GM23338 (cell line): ENCODE measurements around the gene WDR38. TPM values are rescaled to one million over a fixed set of nuclear protein-coding genes. Genes with fewer than 3 reads are reported as not detected.

Experiments
- ATAC-seq: fragments of 200-7000 bp; cut with Tn5 transposase; 3 replicates; pipeline ENCODE4 v1.9.1; 2020
- DNase-seq: peaks from one replicate; pipeline ENCODE4 v3.0.0-alpha.2; 2015; ENCODE audit warnings: low spot score
- H2AFZ ChIP-seq: fragments of 200-600 bp; sonication (generic); 2 replicates; pipeline ENCODE4 v1.8.0; 2016; ENCODE audit warnings: antibody characterized with exemption, mild to moderate bottlenecking, moderate library complexity
- H3F3A ChIP-seq: fragments of 200-600 bp; sonication (generic); replicated peaks from 2 replicates; pipeline ENCODE4 v1.8.0; 2017; ENCODE audit warnings: antibody characterized with exemption, mixed run types, low read depth
- H3K27ac ChIP-seq: fragments of 200-600 bp; sonication (generic); 2 replicates; pipeline ENCODE4 v1.6.1; 2016; ENCODE audit warnings: low read depth
- H3K27me3 ChIP-seq: fragments of 200-600 bp; sonication (generic); 2 replicates; pipeline ENCODE4 v1.8.0; 2016; ENCODE audit warnings: mild to moderate bottlenecking, mixed run types, moderate library complexity; ENCODE audit not compliant: insufficient read depth
- H3K36me3 ChIP-seq: fragments of 200-600 bp; sonication (generic); 2 replicates; pipeline ENCODE4 v1.8.0; 2016; ENCODE audit warnings: mild to moderate bottlenecking; ENCODE audit not compliant: insufficient read depth
- H3K4me1 ChIP-seq: fragments of 200-600 bp; sonication (generic); 2 replicates; pipeline ENCODE4 v1.8.0; 2016; ENCODE audit warnings: mild to moderate bottlenecking, moderate library complexity; ENCODE audit not compliant: insufficient read depth
- H3K4me2 ChIP-seq: fragments of 200-600 bp; sonication (generic); 2 replicates; pipeline ENCODE4 v1.7.1; 2017; ENCODE audit warnings: mixed run types
- H3K4me3 ChIP-seq: fragments of 200-600 bp; sonication (generic); 2 replicates; pipeline ENCODE4 v1.6.1; 2016; ENCODE audit warnings: mixed run types
- H3K79me2 ChIP-seq: fragments of 200-600 bp; sonication (generic); replicated peaks from 2 replicates; pipeline ENCODE4 v1.8.0; 2017; ENCODE audit warnings: mild to moderate bottlenecking; ENCODE audit not compliant: insufficient read depth
- H3K9me2 ChIP-seq: fragments of 200-600 bp; sonication (generic); 2 replicates; pipeline ENCODE4 v1.8.0; 2017; ENCODE audit not compliant: insufficient read depth
- H4K20me1 ChIP-seq: fragments of 200-600 bp; sonication (generic); replicated peaks from 2 replicates; pipeline ENCODE4 v1.8.0; 2017; ENCODE audit warnings: mild to moderate bottlenecking; ENCODE audit not compliant: insufficient read depth
- H3K27ac Mint-ChIP-seq: 2 replicates; pipeline ENCODE4 v1.8.0; 2020; ENCODE audit warnings: inconsistent platforms, mild to moderate bottlenecking, moderate library complexity, mixed read lengths
- H3K27me3 Mint-ChIP-seq: 3 replicates; pipeline ENCODE4 v1.8.0; 2022; ENCODE audit warnings: low read depth, mild to moderate bottlenecking, moderate library complexity, mixed read lengths, inconsistent platforms; ENCODE audit not compliant: insufficient read depth, poor library complexity
- H3K36me3 Mint-ChIP-seq: 3 replicates; pipeline ENCODE4 v1.8.0; 2021; ENCODE audit warnings: low read depth, mild to moderate bottlenecking, inconsistent platforms, moderate library complexity, mixed read lengths
- H3K4me1 Mint-ChIP-seq: 3 replicates; pipeline ENCODE4 v1.8.0; 2020; ENCODE audit warnings: mild to moderate bottlenecking, inconsistent platforms, mixed read lengths
- H3K4me3 Mint-ChIP-seq: 3 replicates; pipeline ENCODE4 v1.8.0; 2021; ENCODE audit warnings: moderate library complexity, mild to moderate bottlenecking, inconsistent platforms, mixed read lengths
- H3K9me3 Mint-ChIP-seq: 3 replicates; pipeline ENCODE4 v1.8.0; 2020; ENCODE audit warnings: moderate library complexity, mild to moderate bottlenecking, inconsistent platforms, mixed read lengths
- CREB1 ChIP-seq: fragments of 250-450 bp; sonication (Bioruptor Pico); IDR thresholded peaks from 2 replicates; pipeline ENCODE4 v1.5.0; 2020; ENCODE audit warnings: low read depth, mild to moderate bottlenecking, moderate library complexity
- CTCF ChIP-seq, 2 experiments: fragments of 200-600 bp in 1 of 2; sonication (generic) in 1 of 2; conservative IDR thresholded peaks; 2 replicates each; pipeline versions ENCODE4 v1.5.1 to v1.6.1; 2016 to 2017; ENCODE audit warnings: antibody characterized with exemption in 2 of 2, low read depth in 2 of 2, mild to moderate bottlenecking in 2 of 2, moderate library complexity in 1 of 2
- ETS1 ChIP-seq: IDR thresholded peaks from 2 replicates; pipeline ENCODE4 v1.6.1; 2016; ENCODE audit warnings: antibody characterized with exemption
- EZH2 ChIP-seq: fragments of 200-600 bp; sonication (generic); IDR thresholded peaks from one replicate; pipeline ENCODE4 v1.8.0; 2017; ENCODE audit warnings: antibody characterized with exemption, mild to moderate bottlenecking, low read depth; ENCODE audit not compliant: unreplicated experiment
- EZH2phosphoT487 ChIP-seq: fragments of 200-600 bp; sonication (generic); IDR thresholded peaks from one replicate; pipeline ENCODE4 v1.8.1; 2018; ENCODE audit warnings: antibody characterized with exemption; ENCODE audit not compliant: unreplicated experiment
- JUNB ChIP-seq: IDR thresholded peaks from one replicate; pipeline ENCODE4 v1.6.1; 2016; ENCODE audit warnings: antibody characterized with exemption; ENCODE audit not compliant: unreplicated experiment
- NANOG ChIP-seq: IDR thresholded peaks from 2 replicates; pipeline ENCODE4 v1.6.1; 2016; ENCODE audit warnings: antibody characterized with exemption, borderline replicate concordance
- POLR2AphosphoS5 ChIP-seq: IDR thresholded peaks from 2 replicates; pipeline ENCODE4 v1.6.1; 2016; ENCODE audit warnings: antibody characterized with exemption, low read depth
- REST ChIP-seq: IDR thresholded peaks from one replicate; pipeline ENCODE4 v1.6.1; 2018; ENCODE audit warnings: antibody characterized with exemption; ENCODE audit not compliant: unreplicated experiment
- ZNF114 ChIP-seq: fragments of 250-450 bp; sonication (Bioruptor Pico); IDR thresholded peaks from 2 replicates; pipeline ENCODE4 v1.5.0; 2020; ENCODE audit warnings: mild to moderate bottlenecking, moderate library complexity
- ZNF331 ChIP-seq: fragments of 250-450 bp; sonication (Bioruptor Pico); IDR thresholded peaks from 2 replicates; pipeline ENCODE4 v1.5.0; 2020; ENCODE audit warnings: low read depth, mild to moderate bottlenecking, moderate library complexity
- polyA plus RNA-seq: library from polyadenylated mRNA; unstranded; fragments of >200 nt; fragmentation: Nextera tagmentation; extraction: Ambion mirVana; gene quantifications from 2 replicates; pipeline ENCODE4 v1.2.1, GENCODE V29; 2016
- total RNA-seq: library from RNA; depleted of rRNA; stranded (reverse); fragments of >200 nt; shearing (Covaris generic); gene quantifications from 2 replicates; pipeline ENCODE4 v1.2.3, GENCODE V29; 2014

The WDR38 gene
- total and polyA plus RNA-seq, 2 experiments from 2014 or later, result not detected

GRCh38 chr9:124812441-124812876 is 40.8 kb upstream of the WDR38 start:
- Histone ChIP-seq H3K27me3 (no peaks in the 10 kb centered on the region), H3K4me1 (peaks cover 14% of the 10 kb centered on the region), H3K79me2 (no peaks in the 10 kb centered on the region), H3K4me2 (no peak overlapping the region), H2AFZ (no peak overlapping the region), H3K36me3 (no peaks in the 10 kb centered on the region), H3K27ac (no peak overlapping the region), H4K20me1 (no peaks in the 10 kb centered on the region), H3F3A (0 out of 2 replicates have a peak, but pooled peaks cover 4% of the 10 kb centered on the region), H3K4me3 (no peak overlapping the region), H3K9me2 (no peaks in the 10 kb centered on the region)
- H3K4me3 Mint-ChIP-seq, result no peak overlapping the region
- peaks cover 34% of the 10 kb centered on the region for H3K4me1 Mint-ChIP-seq
- no peak overlapping the region for H3K27ac Mint-ChIP-seq
- DNase-seq (no peak), ATAC-seq (no peak; the same call in 2 of the 3 replicates)
- TF ChIP-seq ZNF331 (CRISPR knock-in tag) (no peak), EZH2phosphoT487 (no peak), CTCF (conservative IDR thresholded peaks at IDR 0.05; ENCODE audit: low read depth in 2 of 2) (no peak), EZH2 (no peak), ETS1 (no peak), ZNF114 (CRISPR knock-in tag) (no peak), JUNB (no peak)
- no peaks in the 10 kb centered on the region; the same call in 2 of the 3 replicates for H3K36me3 Mint-ChIP-seq
- H3K27me3 Mint-ChIP-seq, result peaks cover 12% of the 10 kb centered on the region
- H3K9me3 Mint-ChIP-seq, result no peaks in the 10 kb centered on the region

GRCh38 chr9:124813041-124813440 is 40.2 kb upstream of the WDR38 start:
- no peaks in the 10 kb centered on the region for H3K79me2 ChIP-seq
- no peak overlapping the region for H3K27ac ChIP-seq
- Mint-ChIP-seq H3K9me3 (no peaks in the 10 kb centered on the region), H3K27me3 (peaks cover 12% of the 10 kb centered on the region), H3K27ac (no peak overlapping the region), H3K36me3 (no peaks in the 10 kb centered on the region; the same call in 2 of the 3 replicates), H3K4me1 (peaks cover 34% of the 10 kb centered on the region), H3K4me3 (no peak overlapping the region)
- H3K4me3 ChIP-seq, result no peak overlapping the region
- no peak overlapping the region for H3K4me2 ChIP-seq
- DNase-seq (no peak), ATAC-seq (no peak)
- no peaks in the 10 kb centered on the region for H3K36me3 ChIP-seq
- H4K20me1 ChIP-seq, result no peaks in the 10 kb centered on the region
- no peaks in the 10 kb centered on the region for H3K27me3 ChIP-seq
- H3K4me1 ChIP-seq, result peaks cover 14% of the 10 kb centered on the region
- H3F3A ChIP-seq, result 0 out of 2 replicates have a peak, but pooled peaks cover 4% of the 10 kb centered on the region
- H3K9me2 ChIP-seq, result no peaks in the 10 kb centered on the region
- TF ChIP-seq CTCF (conservative IDR thresholded peaks at IDR 0.05; ENCODE audit: low read depth in 2 of 2) (no peak), REST (no peak), EZH2phosphoT487 (no peak), CREB1 (no peak), EZH2 (no peak), POLR2AphosphoS5 (no peak), NANOG (no peak)
- H2AFZ ChIP-seq, result no peak overlapping the region
